HEK293 (cell line): ENCODE results near the gene GRK7.

Experiments
- CTCF ChIA-PET: fragments of 350-600 bp; formaldehyde crosslinking; extraction: SDS; loops from one replicate; lab custom pipeline; 2021; ENCODE audit warnings: antibody characterized with exemption; lab: Yijun Ruan, JAX
- POLR2A ChIA-PET: fragments of 300-600 bp; formaldehyde crosslinking; extraction: SDS; loops from one replicate; lab custom pipeline; 2020; ENCODE audit warnings: antibody characterized with exemption, inconsistent platforms; lab: Yijun Ruan, JAX
- H3K27ac ChIP-seq: fragments of 200-500 bp; sonication (Bioruptor generic); 2 replicates; pipeline ENCODE4 v1.5.1; 2014; ENCODE audit warnings: low read depth, low read length, control low read depth, inconsistent platforms; ENCODE audit errors: extremely low read depth
- H3K36me3 ChIP-seq, 2 experiments: fragments of 200-500 bp in 1 of 2; sonication (Bioruptor generic) in 1 of 2; 1 replicate in 1 of 2; 2 replicates in 1 of 2; pipeline ENCODE4 v1.5.1; 2014 to 2017; ENCODE audit warnings: inconsistent platforms in 2 of 2, low read length in 2 of 2; ENCODE audit not compliant: control insufficient read depth in 2 of 2, insufficient read depth in 1 of 2
- H3K4me1 ChIP-seq: fragments of 200-500 bp; sonication (Bioruptor generic); 2 replicates; pipeline ENCODE4 v1.5.1; 2014; ENCODE audit warnings: mild to moderate bottlenecking, low read length, inconsistent platforms; ENCODE audit not compliant: control insufficient read depth, insufficient read depth
- H3K4me3 ChIP-seq: 2 replicates; pipeline ENCODE4 v1.5.1; 2011; ENCODE audit warnings: low read depth, mild to moderate bottlenecking, control low read depth, low read length, moderate library complexity
- H3K9me3 ChIP-seq: fragments of 200-500 bp; sonication (Bioruptor generic); 2 replicates; pipeline ENCODE4 v1.5.1; 2014; ENCODE audit warnings: low read depth, low read length, inconsistent platforms; ENCODE audit not compliant: control insufficient read depth, insufficient read depth
- INSM2 ChIP-seq: fragments of 450-650 bp; formaldehyde crosslinking; IDR thresholded peaks from 2 replicates; pipeline ENCODE4 v1.5.1; 2016; ENCODE audit warnings: missing biosample characterization, missing genetic modification characterization
- PATZ1 ChIP-seq: fragments of 450-650 bp; formaldehyde crosslinking; IDR thresholded peaks from 2 replicates; pipeline ENCODE4 v1.5.1; 2016; ENCODE audit warnings: missing biosample characterization, missing genetic modification characterization
- PRDM10 ChIP-seq: fragments of 450-650 bp; formaldehyde crosslinking; IDR thresholded peaks from 2 replicates; pipeline ENCODE4 v1.5.1; 2016; ENCODE audit warnings: missing biosample characterization, missing genetic modification characterization
- ZBTB10 ChIP-seq: fragments of 450-650 bp; formaldehyde crosslinking; IDR thresholded peaks from 2 replicates; pipeline ENCODE4 v1.5.1; 2016; ENCODE audit warnings: missing biosample characterization, missing genetic modification characterization
- ZBTB17 ChIP-seq: fragments of 450-650 bp; formaldehyde crosslinking; IDR thresholded peaks from 2 replicates; pipeline ENCODE4 v1.5.1; 2016; ENCODE audit warnings: missing biosample characterization, missing genetic modification characterization
- ZBTB8A ChIP-seq: fragments of 450-650 bp; formaldehyde crosslinking; IDR thresholded peaks from 2 replicates; pipeline ENCODE4 v1.5.1; 2016; ENCODE audit warnings: missing biosample characterization, missing genetic modification characterization
- ZNF132 ChIP-seq: fragments of 450-650 bp; formaldehyde crosslinking; IDR thresholded peaks from 2 replicates; pipeline ENCODE4 v1.5.1; 2017; ENCODE audit warnings: missing biosample characterization, missing genetic modification characterization, borderline replicate concordance
- ZNF148 ChIP-seq: fragments of 450-650 bp; formaldehyde crosslinking; IDR thresholded peaks from 2 replicates; pipeline ENCODE4 v1.5.0; 2017; ENCODE audit warnings: missing biosample characterization, missing genetic modification characterization, borderline replicate concordance
- ZNF211 ChIP-seq: fragments of 450-650 bp; formaldehyde crosslinking; IDR thresholded peaks from 2 replicates; pipeline ENCODE4 v1.5.1; 2016; ENCODE audit warnings: low read depth, missing biosample characterization, missing genetic modification characterization
- ZNF223 ChIP-seq: fragments of 450-650 bp; formaldehyde crosslinking; IDR thresholded peaks from 2 replicates; pipeline ENCODE4 v1.5.1; 2016; ENCODE audit warnings: missing biosample characterization, missing genetic modification characterization
- ZNF404 ChIP-seq: fragments of 450-650 bp; formaldehyde crosslinking; IDR thresholded peaks from 2 replicates; pipeline ENCODE4 v1.5.1; 2017; ENCODE audit warnings: missing biosample characterization, missing genetic modification characterization
- ZNF488 ChIP-seq: fragments of 450-650 bp; formaldehyde crosslinking; IDR thresholded peaks from 2 replicates; pipeline ENCODE4 v1.5.1; 2016; ENCODE audit warnings: missing biosample characterization, missing genetic modification characterization
- ZNF549 ChIP-seq: fragments of 450-650 bp; IDR thresholded peaks from 2 replicates; pipeline ENCODE4 v1.5.1; 2018; ENCODE audit warnings: missing biosample characterization, missing genetic modification characterization, mild to moderate bottlenecking, inconsistent platforms, moderate library complexity
- ZNF555 ChIP-seq: fragments of 450-650 bp; formaldehyde crosslinking; conservative IDR thresholded peaks from 2 replicates; pipeline ENCODE4 v1.5.1; 2017; ENCODE audit warnings: missing biosample characterization, mild to moderate bottlenecking, missing genetic modification characterization, inconsistent platforms
- ZNF610 ChIP-seq: fragments of 450-650 bp; formaldehyde crosslinking; IDR thresholded peaks from 2 replicates; pipeline ENCODE4 v1.5.1; 2016; ENCODE audit warnings: missing biosample characterization, missing genetic modification characterization, borderline replicate concordance
- ZNF629 ChIP-seq: fragments of 450-650 bp; formaldehyde crosslinking; IDR thresholded peaks from 2 replicates; pipeline ENCODE4 v1.5.1; 2017; ENCODE audit warnings: missing biosample characterization, missing genetic modification characterization
- ZNF639 ChIP-seq: fragments of 450-650 bp; formaldehyde crosslinking; IDR thresholded peaks from 2 replicates; pipeline ENCODE4 v1.5.1; 2016; ENCODE audit warnings: missing biosample characterization, missing genetic modification characterization
- ZSCAN16 ChIP-seq: fragments of 450-650 bp; formaldehyde crosslinking; IDR thresholded peaks from 2 replicates; pipeline ENCODE4 v1.5.1; 2016; ENCODE audit warnings: missing biosample characterization, missing genetic modification characterization

The GRK7 gene

GRCh38 chr3:141798448-141798845 lies 35.2 kb downstream of the GRK7 start (continued):
- TF ChIP-seq PRDM10: no peak
- TF ChIP-seq ZNF211 (tag by site-specific recombination): no peak
- TF ChIP-seq ZNF555 (tag by site-specific recombination): no peak
- TF ChIP-seq ZNF148 (tag by site-specific recombination): no peak
- TF ChIP-seq ZBTB17: no peak
- TF ChIP-seq ZNF549: no peak
- no peak for TF ChIP-seq ZBTB10 (tag by site-specific recombination)
- TF ChIP-seq, all 188 proteins: peak for 0

GRCh38 chr3:141802316-141803077 lies 39.3 kb downstream of the GRK7 start:
- H3K36me3 ChIP-seq: no peaks in the 10 kb centered on the region
- no peak overlapping the region for H3K4me3 ChIP-seq
- ChIA-PET POLR2A (no interaction called here), CTCF (interaction anchor here (0.6 kb wide), 1 partner anchor 559 kb away, joined by 3 read pairs; no protein-coding TSS in a partner anchor)
- H3K9me3 ChIP-seq: no peaks in the 10 kb centered on the region
- H3K27ac ChIP-seq: no peak overlapping the region
- no peaks in the 10 kb centered on the region for H3K4me1 ChIP-seq
- TF ChIP-seq ZNF223 (tag by site-specific recombination) (no peak), ZNF629 (no peak), PATZ1 (tag by site-specific recombination) (no peak), ZSCAN16 (tag by site-specific recombination) (no peak), ZNF488 (tag by site-specific recombination) (no peak), ZNF610 (tag by site-specific recombination) (no peak), ZNF639 (tag by site-specific recombination) (no peak), ZNF404 (tag by site-specific recombination) (no peak), INSM2 (tag by site-specific recombination) (no peak), ZBTB8A (tag by site-specific recombination) (no peak), ZNF132 (tag by site-specific recombination) (no peak)
